ENCODE data around the gene PLEKHG1.

Gene PLEKHG1

DNA sequence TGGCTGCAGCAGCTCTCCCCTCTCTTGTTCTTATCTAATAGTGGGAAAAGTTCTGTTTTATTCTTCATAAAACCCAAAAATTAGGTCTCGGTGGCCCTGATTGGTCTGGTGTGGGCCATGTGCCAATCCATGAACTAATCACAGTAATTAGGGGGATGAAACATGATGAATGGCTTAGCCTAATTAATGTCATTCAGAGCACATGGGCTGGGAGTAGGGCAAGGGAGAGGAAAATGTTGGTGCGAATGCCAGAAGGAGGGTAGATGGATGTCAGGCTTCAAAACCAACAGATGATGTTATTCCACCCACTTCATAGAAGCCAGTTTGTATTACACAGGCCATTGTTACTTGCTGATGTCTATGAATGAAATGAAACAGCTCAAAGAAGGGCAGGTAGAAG, 46.5 kb downstream of the PLEKHG1 start:
- H2AFZ ChIP-seq (ENCODE audit: low read depth, low read length, severe bottlenecking), result no peak overlapping the region
- no peaks in the 10 kb centered on the region; the same call in 1 of the 2 replicates for H3F3A ChIP-seq (ENCODE audit: insufficient read depth)
- no peak overlapping the region for H3K4me3 ChIP-seq (ENCODE audit: insufficient read depth, low read length, poor library complexity, severe bottlenecking)
- no peaks in the 10 kb centered on the region for H3K9me2 ChIP-seq (replicated peaks; ENCODE audit: insufficient read depth, low read length)
- no peaks in the 10 kb centered on the region for H3K27me3 ChIP-seq (ENCODE audit: low read length)
- H3K79me2 ChIP-seq (ENCODE audit: insufficient read depth, low read length), result peaks cover 6% of the 10 kb centered on the region; the same call in 1 of the 2 replicates
- no peaks in the 10 kb centered on the region for H3K36me3 ChIP-seq (ENCODE audit: low read length)
- H3K27ac ChIP-seq (ENCODE audit: low read depth, low read length), result no peak overlapping the region
- H3K4me2 ChIP-seq (ENCODE audit: low read depth, low read length, poor library complexity, severe bottlenecking), result no peak overlapping the region
- no peak for TF ChIP-seq EZH2phosphoT487 (conservative IDR thresholded peaks at IDR 0.05; ENCODE audit: low read length)
- TF ChIP-seq, protein P1, sequence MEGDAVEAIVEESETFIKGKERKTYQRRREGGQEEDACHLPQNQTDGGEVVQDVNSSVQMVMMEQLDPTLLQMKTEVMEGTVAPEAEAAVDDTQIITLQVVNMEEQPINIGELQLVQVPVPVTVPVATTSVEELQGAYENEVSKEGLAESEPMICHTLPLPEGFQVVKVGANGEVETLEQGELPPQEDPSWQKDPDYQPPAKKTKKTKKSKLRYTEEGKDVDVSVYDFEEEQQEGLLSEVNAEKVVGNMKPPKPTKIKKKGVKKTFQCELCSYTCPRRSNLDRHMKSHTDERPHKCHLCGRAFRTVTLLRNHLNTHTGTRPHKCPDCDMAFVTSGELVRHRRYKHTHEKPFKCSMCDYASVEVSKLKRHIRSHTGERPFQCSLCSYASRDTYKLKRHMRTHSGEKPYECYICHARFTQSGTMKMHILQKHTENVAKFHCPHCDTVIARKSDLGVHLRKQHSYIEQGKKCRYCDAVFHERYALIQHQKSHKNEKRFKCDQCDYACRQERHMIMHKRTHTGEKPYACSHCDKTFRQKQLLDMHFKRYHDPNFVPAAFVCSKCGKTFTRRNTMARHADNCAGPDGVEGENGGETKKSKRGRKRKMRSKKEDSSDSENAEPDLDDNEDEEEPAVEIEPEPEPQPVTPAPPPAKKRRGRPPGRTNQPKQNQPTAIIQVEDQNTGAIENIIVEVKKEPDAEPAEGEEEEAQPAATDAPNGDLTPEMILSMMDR (IDR thresholded peaks at IDR 0.05; ENCODE audit: insufficient read depth, low read length, poor library complexity, severe bottlenecking), result no peak
- no peak overlapping the region for H3K9ac ChIP-seq (ENCODE audit: low read length)
- no peaks in the 10 kb centered on the region for H4K20me1 ChIP-seq (ENCODE audit: low read depth, low read length)
- no peaks in the 10 kb centered on the region for H3K9me3 ChIP-seq (ENCODE audit: insufficient read depth, low read length)

DNA sequence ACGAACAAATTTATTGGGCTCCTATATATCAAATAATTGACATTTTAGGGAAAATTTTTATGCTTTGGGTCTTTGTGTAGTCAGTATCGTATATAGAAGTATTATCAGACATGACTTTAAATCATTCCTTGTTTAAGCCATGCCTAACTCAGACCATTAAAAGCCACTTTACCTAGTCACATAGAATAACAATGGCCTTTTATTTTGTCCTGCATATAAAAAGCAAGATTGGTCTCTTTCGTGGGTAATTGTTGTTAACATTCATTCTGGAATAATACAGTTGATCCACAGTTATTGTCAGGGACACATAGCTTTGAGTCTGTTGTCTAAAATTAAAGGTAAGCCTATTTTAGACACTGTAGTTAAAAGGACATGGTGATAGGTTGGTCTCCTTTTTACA, 47.4 kb downstream of the PLEKHG1 start:
- TF ChIP-seq, protein P1 (IDR thresholded peaks at IDR 0.05; ENCODE audit: insufficient read depth, low read length, poor library complexity, severe bottlenecking), result no peak
- no peak for TF ChIP-seq EZH2phosphoT487 (conservative IDR thresholded peaks at IDR 0.05; ENCODE audit: low read length)
- Histone ChIP-seq H3K9ac (ENCODE audit: low read length) (no peak overlapping the region), H3K27me3 (ENCODE audit: low read length) (no peaks in the 10 kb centered on the region), H3K79me2 (ENCODE audit: insufficient read depth, low read length) (peaks cover 6% of the 10 kb centered on the region; the same call in 1 of the 2 replicates), H3K36me3 (ENCODE audit: low read length) (no peaks in the 10 kb centered on the region), H3K9me2 (replicated peaks; ENCODE audit: insufficient read depth, low read length) (no peaks in the 10 kb centered on the region), H3F3A (ENCODE audit: insufficient read depth) (no peaks in the 10 kb centered on the region; the same call in 1 of the 2 replicates), H3K27ac (ENCODE audit: low read depth, low read length) (peak overlapping the region; percentile 34), H4K20me1 (ENCODE audit: low read depth, low read length) (no peaks in the 10 kb centered on the region), H2AFZ (ENCODE audit: low read depth, low read length, severe bottlenecking) (no peak overlapping the region), H3K4me2 (ENCODE audit: low read depth, low read length, poor library complexity, severe bottlenecking) (peak overlapping the region; percentile 43), H3K9me3 (ENCODE audit: insufficient read depth, low read length) (no peaks in the 10 kb centered on the region), H3K4me3 (ENCODE audit: insufficient read depth, low read length, poor library complexity, severe bottlenecking) (no peak overlapping the region)
